GM18519 (cell line): ENCODE results near the gene SLX9.
"Not testable (repeated sequence)": the region's sequence is repeated elsewhere in the genome, so short reads cannot be mapped to it uniquely, and the experiment has no call there.

Experiments used
- ATAC-seq: cut with Tn5 transposase; IDR thresholded peaks from one replicate; pipeline ENCODE4 v1.9.1; 2021; ENCODE audit warnings: mild to moderate bottlenecking, moderate library complexity; ENCODE audit not compliant: unreplicated experiment, low FRiP score

SLX9 gene

GRCh38 chr21:44971672-44971995 lies 31.8 kb downstream of the SLX9 start:
- no peak for ATAC-seq

- ATAC-seq = no peak
Observed at GRCh38 chr21:44972301-44972814, 32.5 kb downstream of the SLX9 start.

DNA sequence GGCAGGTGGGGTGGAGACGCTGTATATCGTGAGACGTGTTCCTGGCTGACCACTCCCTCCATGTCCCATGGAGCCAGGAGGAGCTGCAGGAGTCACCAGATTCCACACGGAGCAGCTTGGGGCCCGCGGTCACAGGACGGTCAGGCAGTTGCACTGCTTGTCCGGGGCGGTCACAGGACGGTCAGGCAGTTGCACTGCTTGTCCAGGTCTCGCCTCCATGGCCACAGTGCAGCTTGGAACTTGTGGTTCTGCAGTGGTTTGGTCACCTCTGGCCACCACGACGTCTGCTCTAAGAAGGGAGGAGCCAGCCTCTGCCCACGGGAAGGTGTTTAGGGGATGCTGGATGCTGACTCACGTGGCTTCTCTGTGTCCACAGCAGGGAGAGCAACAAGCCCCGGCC lies 33.0 kb downstream of the SLX9 start:
- ATAC-seq = no peak

- ATAC-seq = no peak
Observed at GRCh38 chr21:44973598-44973997, 33.8 kb downstream of the SLX9 start.

DNA sequence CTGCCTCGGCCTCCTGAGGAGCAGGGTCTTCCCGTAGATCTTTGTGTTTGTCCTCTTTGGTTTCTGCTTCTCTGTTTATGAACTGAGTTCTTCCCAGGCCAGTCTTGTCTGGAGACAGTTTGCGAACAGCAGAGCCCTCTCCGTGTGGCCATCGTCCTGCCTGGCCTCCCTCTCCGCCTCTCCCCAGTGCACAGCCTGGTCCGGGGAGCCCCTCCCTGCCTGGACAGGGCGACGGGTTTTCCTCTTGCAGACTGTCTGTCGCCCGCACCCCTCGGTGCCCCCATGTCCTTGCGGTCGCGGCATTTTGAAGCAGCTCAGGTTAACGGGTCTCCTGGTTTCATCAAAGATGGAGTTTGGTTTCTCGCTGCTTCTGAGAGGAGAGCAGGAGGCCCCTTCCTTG lies 34.8 kb downstream of the SLX9 start:
- ATAC-seq = no peak

DNA sequence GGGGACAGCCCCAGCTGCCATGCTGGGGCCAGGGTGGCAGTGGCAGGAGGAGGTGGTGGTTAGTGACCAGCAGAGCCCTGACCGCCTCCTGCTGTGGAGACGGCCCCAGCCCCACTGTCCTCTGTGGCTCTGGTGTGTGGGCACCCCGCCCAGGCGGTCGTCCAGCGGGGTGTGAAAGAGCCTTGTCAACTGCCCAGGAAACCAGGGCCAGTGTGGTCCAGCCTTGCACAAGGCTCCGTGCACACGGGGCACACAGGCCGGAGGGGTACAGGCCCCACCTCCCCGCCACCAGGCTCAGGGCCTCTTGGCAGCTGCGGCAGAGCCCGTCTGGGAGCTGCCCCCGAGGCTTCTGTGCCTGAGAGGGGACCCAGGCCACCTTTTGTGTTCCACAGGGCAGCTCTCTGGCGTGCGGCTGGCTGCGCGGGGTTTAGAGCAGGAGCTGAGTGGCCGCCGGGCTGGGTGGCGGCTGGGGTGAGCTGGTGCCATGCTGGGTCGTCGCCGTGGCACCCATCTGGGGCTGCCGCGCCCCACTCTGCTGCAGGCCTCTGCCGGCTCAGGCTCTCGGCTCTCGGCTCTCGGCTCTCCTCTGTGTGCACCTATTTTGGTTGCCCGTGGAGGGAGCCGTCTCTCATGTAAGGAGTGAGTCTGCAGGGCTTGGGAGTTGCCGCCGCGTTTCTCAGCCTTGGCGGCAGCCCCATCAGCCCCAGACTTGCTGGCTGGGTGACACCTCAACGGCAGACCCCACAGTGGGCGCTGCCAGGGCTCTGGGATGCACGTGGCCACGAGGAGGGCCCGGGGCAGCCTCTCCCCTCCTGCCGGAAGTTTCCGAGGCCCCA lies 36.1 kb downstream of the SLX9 start:
- no peak for ATAC-seq

GRCh38 chr21:44976556-44977393 lies 36.9 kb downstream of the SLX9 start:
- not testable (repeated sequence) for ATAC-seq

GRCh38 chr21:44977616-44978340 lies 37.9 kb downstream of the SLX9 start:
- ATAC-seq = no peak

- ATAC-seq = no peak
Observed at GRCh38 chr21:44979687-44980561, 40.1 kb downstream of the SLX9 start.

DNA sequence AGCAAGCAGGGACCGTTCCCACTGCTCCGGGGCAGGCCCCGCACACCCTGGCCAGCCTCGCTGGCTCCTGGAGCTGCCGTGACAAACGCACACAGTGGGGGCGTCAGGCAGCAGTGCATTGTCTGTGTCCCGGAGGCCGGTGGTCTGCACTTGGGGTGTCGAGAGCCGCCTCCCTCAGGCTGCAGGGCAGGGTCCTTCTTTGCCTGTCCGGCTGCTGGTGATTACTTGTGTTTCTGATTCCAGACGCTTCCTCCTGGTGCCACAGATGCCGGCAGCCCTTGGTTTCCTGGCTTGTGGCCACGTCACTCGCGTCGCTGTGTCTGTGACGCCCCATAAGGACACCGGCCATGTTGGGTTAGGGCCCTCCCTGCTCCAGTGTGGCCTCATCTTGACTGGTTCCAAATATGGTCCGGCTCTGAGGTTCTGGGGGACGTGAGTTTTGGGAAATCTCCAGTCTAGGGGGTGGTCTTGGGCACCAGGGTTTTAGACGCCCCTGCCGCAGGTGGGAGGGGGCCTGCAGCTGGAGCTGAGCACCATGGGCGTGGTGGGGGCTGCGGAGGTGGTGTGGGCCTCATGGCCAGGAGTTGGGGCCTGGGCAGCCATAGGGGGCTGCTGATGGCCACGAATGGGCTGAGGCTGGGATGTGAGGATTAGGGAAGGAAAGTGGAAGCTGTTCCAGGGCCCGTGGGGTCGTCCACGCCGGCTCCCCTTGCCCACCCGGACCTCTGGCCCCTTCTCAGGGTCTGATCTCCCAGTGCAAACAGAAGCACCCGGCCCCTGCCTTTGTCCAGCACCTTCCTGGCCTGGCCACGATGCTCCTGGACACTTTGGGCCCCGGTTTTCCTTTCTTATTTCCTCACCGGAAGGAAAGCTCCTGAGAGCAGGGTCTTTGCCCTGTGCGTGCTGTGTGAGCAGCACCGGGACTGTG lies 41.0 kb downstream of the SLX9 start:
- no peak for ATAC-seq

GRCh38 chr21:44982558-44983250 lies 42.9 kb downstream of the SLX9 start:
- no peak for ATAC-seq

- ATAC-seq = no peak
Observed at GRCh38 chr21:44983421-44984206, 43.8 kb downstream of the SLX9 start.

DNA sequence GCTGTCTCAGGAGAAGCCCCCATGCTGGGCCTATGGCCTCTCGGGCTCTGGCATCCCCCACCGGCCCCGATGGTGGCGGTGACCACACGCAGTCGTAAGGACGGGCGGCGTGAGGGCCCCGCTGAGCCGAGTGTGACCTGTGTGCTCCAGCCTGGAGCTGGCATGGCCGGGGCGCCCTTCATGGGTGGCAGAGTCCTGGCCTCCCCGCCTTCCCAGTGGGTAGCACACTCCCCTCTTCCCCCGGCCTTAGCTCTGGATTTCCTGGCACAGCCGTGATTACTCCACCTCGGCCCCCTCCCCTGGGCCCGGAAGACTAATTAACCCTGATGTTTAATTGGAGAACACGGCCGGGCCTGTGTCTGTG lies 44.6 kb downstream of the SLX9 start:
- no peak for ATAC-seq

GRCh38 chr21:44984792-44985440 lies 45.1 kb downstream of the SLX9 start:
- no peak for ATAC-seq

GRCh38 chr21:44985441-44986401 lies 45.9 kb downstream of the SLX9 start:
- ATAC-seq = no peak
